T-helper 22 cell (primary cell): Measurements from ENCODE around the gene C14orf93.

ENCODE experiments used
- DNase-seq: peaks from one replicate; pipeline ENCODE4 v3.0.0-alpha.2; 2020; ENCODE audit warnings: low read depth

The C14orf93 gene

GRCh38 chr14:23009939-23010726, at the start of gene C14orf93:
Gene C14orf93 (minus strand): TSS chr14:23010143. CDS start chr14:22999023, 11,120 bp downstream.
- peak; percentile 58 for DNase-seq

GRCh38 chr14:23058654-23059504, 48.9 kb upstream of the C14orf93 start:
- DNase-seq = no peak

DNA sequence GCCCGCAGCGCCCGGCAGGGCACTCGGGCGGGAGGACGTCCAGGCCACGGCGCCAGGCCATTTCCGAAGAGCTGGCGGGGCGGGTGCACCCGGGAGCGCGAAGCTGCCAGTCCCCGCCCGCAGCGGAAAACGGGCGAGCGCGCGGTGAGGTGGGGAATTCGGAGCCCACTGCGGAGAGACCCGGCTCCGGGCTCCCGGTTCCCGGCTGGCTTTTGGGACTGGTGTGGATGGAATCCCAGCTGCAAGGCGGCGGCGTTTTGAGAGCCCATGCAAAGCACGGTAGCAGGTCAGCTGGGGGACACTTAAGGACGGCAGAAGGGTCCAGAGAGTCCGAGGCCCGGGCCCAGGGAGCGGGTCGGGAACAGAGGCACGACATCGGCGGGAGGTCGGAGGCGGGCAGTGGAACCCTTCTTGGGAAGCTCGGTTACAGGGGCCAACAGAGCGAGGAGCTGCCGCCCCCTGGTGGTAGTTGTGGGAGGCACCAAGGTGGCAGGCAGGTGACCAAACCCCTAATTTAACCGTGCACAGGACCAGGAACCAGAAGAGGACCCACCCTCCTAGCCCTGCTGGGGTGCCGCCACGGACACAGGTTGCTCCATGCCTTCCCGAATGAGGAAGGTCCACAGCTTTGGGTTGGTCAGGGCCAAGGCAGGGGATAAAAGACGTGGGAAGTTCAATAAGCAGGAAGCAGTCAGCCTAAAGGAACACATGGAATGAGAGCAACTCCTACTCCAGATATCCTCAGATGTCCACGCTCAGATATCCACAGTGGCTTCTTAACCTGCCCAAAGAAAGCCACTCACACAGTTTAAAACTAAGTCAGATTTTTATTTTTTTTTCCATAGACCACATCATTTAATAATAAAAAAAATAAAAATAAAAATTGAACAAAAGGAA, 48.1 kb upstream of the C14orf93 start:
- peak; percentile 62 for DNase-seq

- peak; percentile 56 for DNase-seq
These were observed 47.2 kb upstream of the C14orf93 start, which contains the start of gene CDH24 for GRCh38 chr14:23056956-23057756. Gene CDH24 (minus strand): TSS chr14:23057520. CDS start chr14:23055733, 1,787 bp downstream.

GRCh38 chr14:23056145-23056955, 46.4 kb upstream of the C14orf93 start:
- DNase-seq = peak; percentile 36

DNA sequence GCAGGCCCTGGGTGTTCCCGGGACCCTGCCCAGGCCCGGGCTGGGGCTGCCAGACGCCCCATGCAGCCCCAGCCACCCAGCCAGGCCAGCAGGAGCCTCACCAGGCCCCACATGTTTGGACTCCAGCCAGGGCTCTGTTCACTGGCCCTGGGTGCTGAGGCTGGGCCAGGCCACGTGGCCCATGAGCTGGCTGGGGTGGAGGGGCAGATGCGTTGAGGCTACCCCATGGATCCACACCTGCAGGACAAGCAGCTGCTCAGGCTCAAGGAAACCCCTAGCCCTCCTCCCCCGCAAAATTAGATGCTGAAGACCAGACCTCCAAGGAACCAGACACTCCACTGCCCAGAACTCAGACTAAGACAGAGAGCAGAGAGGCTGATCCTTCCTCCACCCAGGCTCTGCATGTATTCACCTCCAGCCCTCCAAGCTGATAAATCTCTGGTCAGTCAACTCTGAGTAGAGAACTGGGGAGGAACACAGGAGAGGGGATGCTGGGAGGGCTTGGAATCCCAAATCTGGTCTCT, 45.7 kb upstream of the C14orf93 start:
- DNase-seq = no peak

GRCh38 chr14:23055147-23055550, 45.2 kb upstream of the C14orf93 start:
- DNase-seq = no peak

- DNase-seq = no peak
These were observed 44.3 kb upstream of the C14orf93 start for GRCh38 chr14:23054000-23054811.

DNA sequence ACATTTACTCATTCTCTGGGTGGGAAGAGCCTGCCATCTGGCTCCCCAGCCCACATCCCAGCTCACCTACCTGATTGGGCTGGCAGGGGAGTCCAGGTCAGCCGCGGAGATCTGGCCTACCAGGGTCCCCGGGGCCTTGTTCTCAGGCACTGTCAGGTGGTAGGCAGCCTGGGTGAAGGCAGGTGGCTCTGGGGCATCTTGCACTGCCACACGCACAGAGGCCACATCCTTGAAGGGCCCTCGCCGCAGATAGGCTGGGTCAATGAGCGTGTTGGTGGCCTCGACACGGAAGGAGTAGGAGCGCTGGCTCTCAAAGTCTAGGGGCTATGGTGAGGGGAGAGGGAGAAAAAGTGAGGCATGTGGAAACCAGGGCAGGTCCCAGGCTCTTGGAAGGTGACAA, 43.5 kb upstream of the C14orf93 start:
- DNase-seq = no peak

GRCh38 chr14:23052671-23053070, 42.7 kb upstream of the C14orf93 start:
- no peak for DNase-seq

GRCh38 chr14:23052182-23052623, 42.3 kb upstream of the C14orf93 start:
- DNase-seq = no peak

DNA sequence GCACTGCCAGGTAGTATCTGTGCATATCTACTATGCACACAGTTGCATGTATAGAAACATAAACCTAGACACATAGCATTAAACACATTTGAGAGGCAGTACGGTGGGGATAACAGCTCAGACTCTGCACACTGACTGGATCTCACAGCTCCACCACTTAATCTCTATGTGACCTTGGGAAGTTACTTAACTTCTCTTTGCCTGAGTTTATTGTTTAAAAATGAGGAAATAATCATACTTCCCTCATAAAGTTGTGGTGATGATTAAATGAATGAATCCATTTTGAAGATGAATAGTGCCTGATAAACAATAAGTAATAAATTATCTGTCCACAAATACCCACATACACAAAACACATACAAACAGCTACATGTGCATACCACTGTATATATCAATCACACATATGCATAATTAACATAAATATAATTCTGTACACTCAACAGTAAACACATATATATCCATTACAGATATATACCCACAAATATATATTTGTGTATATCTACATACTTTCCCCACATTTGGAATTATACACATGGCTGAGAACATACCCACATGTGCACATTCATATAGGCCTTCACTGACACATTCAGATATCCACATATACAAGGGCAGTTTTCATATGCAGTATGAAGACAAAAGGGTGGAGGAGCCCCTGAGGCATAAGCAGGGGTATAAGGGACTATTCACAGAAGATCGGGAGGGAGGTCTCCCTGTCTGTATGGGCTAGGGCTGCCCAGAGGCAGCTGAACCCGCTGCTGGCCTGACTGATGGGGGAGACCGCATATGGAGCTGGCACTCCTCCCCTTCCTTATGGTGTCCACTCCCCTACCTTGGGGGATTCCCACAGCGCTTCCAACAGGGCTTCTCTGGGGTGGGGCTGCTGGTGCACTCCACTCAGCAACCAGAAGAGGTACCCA, 41.5 kb upstream of the C14orf93 start:
- no peak for DNase-seq

DNA sequence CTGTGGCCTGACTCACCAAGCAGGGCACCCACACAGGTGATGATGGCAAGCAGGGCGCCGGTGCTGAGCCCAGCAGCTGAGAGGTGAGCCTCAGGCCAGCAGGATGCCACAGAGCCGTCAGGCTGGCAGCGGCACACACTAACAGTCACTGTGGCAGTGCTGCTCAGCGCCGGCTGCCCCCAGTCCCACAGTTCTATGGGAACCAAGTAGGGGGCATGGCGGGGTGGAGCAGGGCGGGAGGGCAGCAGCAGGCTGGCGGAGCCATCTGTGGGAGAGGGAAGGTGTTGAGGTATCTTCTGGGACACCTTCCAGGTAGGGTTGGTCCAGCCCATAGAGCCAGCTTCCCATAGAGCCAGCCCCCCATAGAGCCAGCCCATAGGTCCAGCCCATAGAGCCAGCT, 39.1 kb upstream of the C14orf93 start:
- no peak for DNase-seq

- DNase-seq = no peak
These were observed 38.1 kb upstream of the C14orf93 start for GRCh38 chr14:23047751-23048693.

DNA sequence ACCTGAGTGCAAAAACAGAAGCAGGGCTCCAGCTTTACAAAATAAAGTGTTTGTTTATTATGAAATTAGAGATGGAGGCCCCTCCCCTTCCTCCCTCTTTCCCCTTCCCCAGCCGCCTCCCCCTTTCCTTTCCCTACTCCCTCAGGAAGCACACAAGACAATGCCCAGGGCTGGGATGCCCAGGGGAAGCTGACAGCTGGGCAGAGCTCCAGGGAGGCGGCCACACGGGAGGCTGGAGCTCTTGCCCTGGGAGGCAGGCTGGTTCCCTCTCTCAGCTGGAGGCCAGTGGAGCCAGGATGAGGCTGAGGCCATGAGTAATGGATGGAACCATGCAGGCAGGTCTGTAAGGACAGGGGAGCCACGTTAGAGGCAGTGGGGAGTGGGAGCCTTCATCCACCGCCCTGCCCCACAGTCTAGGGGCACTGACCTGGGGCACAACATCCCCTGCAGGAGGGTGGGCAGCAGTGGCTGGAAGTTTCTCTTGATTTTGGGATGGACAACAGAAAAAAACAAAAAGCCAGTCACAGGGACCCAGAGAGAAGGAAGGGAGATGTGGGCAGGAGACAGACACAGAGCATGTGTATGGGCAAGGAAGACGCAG, 37.2 kb upstream of the C14orf93 start:
- DNase-seq = no peak
